BE2C (cell line): ENCODE results near the gene MYOF.

ENCODE experiments used
- DNase-seq: peaks from one replicate; pipeline ENCODE4 v3.0.0-alpha.2; 2020
- H3K27me3 ChIP-seq: fragments of 250-450 bp; sonication (Bioruptor Pico); 2 replicates; pipeline ENCODE4 v1.5.1; 2020; ENCODE audit warnings: mild to moderate bottlenecking
- H3K36me3 ChIP-seq: fragments of 250-450 bp; sonication (Bioruptor Pico); 2 replicates; pipeline ENCODE4 v1.5.1; 2020; ENCODE audit warnings: mild to moderate bottlenecking
- H3K4me1 ChIP-seq: fragments of 250-450 bp; sonication (Bioruptor Pico); 2 replicates; pipeline ENCODE4 v1.5.1; 2020
- H3K4me3 ChIP-seq: 2 replicates; pipeline ENCODE4 v1.5.1; 2011; ENCODE audit warnings: low read depth, low read length
- H3K9me3 ChIP-seq: fragments of 250-450 bp; sonication (Bioruptor Pico); 2 replicates; pipeline ENCODE4 v1.5.1; 2020
- CTCF ChIP-seq: IDR thresholded peaks from 2 replicates; pipeline ENCODE4 v1.5.1; 2012; ENCODE audit warnings: mild to moderate bottlenecking, low read depth, low read length

Gene MYOF

DNA sequence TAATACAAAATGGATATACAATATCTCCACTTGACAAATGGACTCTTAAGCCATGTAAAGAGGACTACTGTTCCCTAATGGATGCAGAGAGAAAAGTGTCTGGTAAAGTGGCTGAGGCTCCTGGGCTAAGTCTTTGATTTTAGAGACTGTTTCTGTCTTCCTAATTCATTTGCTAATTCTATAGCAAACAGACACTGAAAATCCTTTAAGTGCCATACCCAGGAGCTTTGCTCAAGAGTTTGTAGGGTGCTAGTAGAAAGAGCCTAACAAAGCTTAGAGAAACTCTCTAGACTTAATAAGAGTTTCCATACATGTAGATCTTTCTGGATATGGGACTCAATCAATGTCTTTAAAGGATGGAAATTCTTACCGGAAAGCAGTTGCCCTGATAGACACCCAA, 31.0 kb upstream of the MYOF start:
- Histone ChIP-seq H3K4me3 (no peak overlapping the region), H3K27me3 (no peaks in the 10 kb centered on the region), H3K9me3 (no peaks in the 10 kb centered on the region), H3K4me1 (no peaks in the 10 kb centered on the region), H3K36me3 (peaks cover 14% of the 10 kb centered on the region)
- DNase-seq, result no peak
- TF ChIP-seq CTCF, result no peak

- Histone ChIP-seq H3K9me3 (no peaks in the 10 kb centered on the region), H3K36me3 (peaks cover 11% of the 10 kb centered on the region), H3K27me3 (no peaks in the 10 kb centered on the region), H3K4me3 (no peak overlapping the region), H3K4me1 (no peaks in the 10 kb centered on the region)
- no peak for TF ChIP-seq CTCF
- DNase-seq, result no peak
Observed at GRCh38 chr10:93512565-93512964, 30.4 kb upstream of the MYOF start.

GRCh38 chr10:93509816-93510215, 27.7 kb upstream of the MYOF start:
- Histone ChIP-seq H3K4me1 (no peaks in the 10 kb centered on the region), H3K36me3 (peaks cover 3% of the 10 kb centered on the region; the same call in 1 of the 2 replicates), H3K4me3 (no peak overlapping the region), H3K9me3 (no peaks in the 10 kb centered on the region), H3K27me3 (no peaks in the 10 kb centered on the region)
- no peak for TF ChIP-seq CTCF
- DNase-seq, result no peak

GRCh38 chr10:93505075-93505474, 22.9 kb upstream of the MYOF start:
- H3K9me3 ChIP-seq, result no peaks in the 10 kb centered on the region
- H3K36me3 ChIP-seq, result peaks cover 6% of the 10 kb centered on the region; the same call in 1 of the 2 replicates
- no peak for DNase-seq
- no peaks in the 10 kb centered on the region for H3K27me3 ChIP-seq
- TF ChIP-seq CTCF, result no peak
- no peak overlapping the region for H3K4me3 ChIP-seq
- H3K4me1 ChIP-seq, result no peaks in the 10 kb centered on the region

DNA sequence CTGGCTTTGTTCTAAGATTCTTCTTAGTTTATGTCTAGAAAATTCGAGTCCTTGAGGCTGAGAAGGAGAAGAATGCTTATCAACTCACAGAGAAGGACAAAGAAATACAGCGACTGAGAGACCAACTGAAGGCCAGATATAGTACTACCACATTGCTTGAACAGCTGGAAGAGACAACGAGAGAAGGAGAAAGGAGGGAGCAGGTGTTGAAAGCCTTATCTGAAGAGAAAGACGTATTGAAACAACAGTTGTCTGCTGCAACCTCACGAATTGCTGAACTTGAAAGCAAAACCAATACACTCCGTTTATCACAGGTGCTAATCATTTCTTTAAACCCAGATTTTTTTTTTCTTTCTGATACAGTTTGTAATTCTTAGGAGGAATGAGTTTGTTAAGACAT, 20.9 kb upstream of the MYOF start:
- no peak for DNase-seq
- Histone ChIP-seq H3K9me3 (no peaks in the 10 kb centered on the region), H3K36me3 (peaks cover 6% of the 10 kb centered on the region; the same call in 1 of the 2 replicates), H3K4me1 (no peaks in the 10 kb centered on the region), H3K27me3 (no peaks in the 10 kb centered on the region), H3K4me3 (no peak overlapping the region)
- no peak for TF ChIP-seq CTCF

GRCh38 chr10:93501650-93502049, 19.5 kb upstream of the MYOF start:
- peaks cover 6% of the 10 kb centered on the region; the same call in 1 of the 2 replicates for H3K36me3 ChIP-seq
- H3K4me1 ChIP-seq, result no peaks in the 10 kb centered on the region
- DNase-seq, result no peak
- TF ChIP-seq CTCF, result no peak
- no peaks in the 10 kb centered on the region for H3K27me3 ChIP-seq
- no peaks in the 10 kb centered on the region for H3K9me3 ChIP-seq
- no peak overlapping the region for H3K4me3 ChIP-seq
